Endothelial cell of umbilical vein (primary cell): ENCODE measurements around the gene SCAND1. TPM values are rescaled to one million over a fixed set of nuclear protein-coding genes. Genes with fewer than 3 reads are reported as not detected.

ENCODE experiments used
- BruUV-seq: library from RNA; stranded (reverse); fragments of 400-500 nt; replicated peaks from 2 replicates; lab custom pipeline; 2021; lab: Mats Ljungman, UMichigan
- CTCF ChIA-PET: fragments of 300-600, 350-600 bp; sonication (Branson Sonifier 250); formaldehyde crosslinking; loops from one replicate; lab custom pipeline; 2021; ENCODE audit warnings: antibody characterized with exemption, inconsistent platforms; lab: Charles Lee
- POLR2A ChIA-PET: fragments of 300-600, 350-600 bp; sonication (Branson Sonifier 250); formaldehyde crosslinking; loops from one replicate; lab custom pipeline; 2021; ENCODE audit warnings: antibody characterized with exemption, inconsistent platforms; lab: Charles Lee
- DNase-seq: peaks from one replicate; pipeline ENCODE4 v3.0.0-alpha.2; 2011; ENCODE audit warnings: low read depth, low spot score
- FAIRE-seq: peaks from 2 replicates; lab custom pipeline; 2011; peaks lifted over from hg19 to GRCh38; lab: Jason Lieb, UNC
- H2AFZ ChIP-seq: 2 replicates; pipeline ENCODE4 v1.6.0; 2012; ENCODE audit warnings: low read depth, low read length, control low read depth, inconsistent platforms
- H3K27ac ChIP-seq: 2 replicates; pipeline ENCODE4 v1.5.1; 2011; ENCODE audit warnings: low read depth, mild to moderate bottlenecking, control low read depth, low read length, moderate library complexity; ENCODE audit not compliant: insufficient read depth
- H3K27me3 ChIP-seq, 2 experiments: 2 replicates each; pipeline versions ENCODE4 v1.6.0 to v1.6.1; 2011; ENCODE audit warnings: low read length in 2 of 2, mixed read lengths in 1 of 2; ENCODE audit not compliant: control insufficient read depth in 2 of 2, insufficient read depth in 2 of 2
- H3K36me3 ChIP-seq, 2 experiments: 2 replicates in 1 of 2; 3 replicates in 1 of 2; pipeline ENCODE4 v1.5.1; 2011; ENCODE audit warnings: low read length in 2 of 2, mild to moderate bottlenecking in 1 of 2, moderate library complexity in 1 of 2; ENCODE audit not compliant: control insufficient read depth in 2 of 2, insufficient read depth in 2 of 2; ENCODE audit errors: extremely low read depth in 1 of 2
- H3K4me1 ChIP-seq: 3 replicates; pipeline ENCODE4 v1.5.1; 2011; ENCODE audit warnings: mild to moderate bottlenecking, low read length; ENCODE audit not compliant: control insufficient read depth, insufficient read depth; ENCODE audit errors: extremely low read depth
- H3K4me2 ChIP-seq: 2 replicates; pipeline ENCODE4 v1.6.1; 2011; ENCODE audit warnings: low read length, control low read depth, mixed read lengths; ENCODE audit not compliant: insufficient read depth
- H3K4me3 ChIP-seq, 3 experiments: fragments of 200-600 bp in 1 of 3; sonication (generic), shearing (Covaris generic) in 1 of 3; replicated peaks in 1 of 3; 2 replicates each; pipeline ENCODE4 v1.5.1; 2011 to 2016; ENCODE audit warnings: control low read depth in 3 of 3, low read length in 3 of 3, mild to moderate bottlenecking in 2 of 3, inconsistent platforms in 1 of 3, low read depth in 1 of 3, moderate library complexity in 1 of 3; ENCODE audit not compliant: insufficient read depth in 1 of 3
- H3K79me2 ChIP-seq: 2 replicates; pipeline ENCODE4 v1.6.0; 2012; ENCODE audit warnings: low read length, inconsistent platforms; ENCODE audit not compliant: control insufficient read depth, insufficient read depth
- H3K9ac ChIP-seq: replicated peaks from 2 replicates; pipeline ENCODE3; 2011; ENCODE audit warnings: low read length, control low read depth; ENCODE audit not compliant: insufficient read depth; ENCODE audit errors: extremely low read depth
- H3K9me1 ChIP-seq: replicated peaks from 3 replicates; pipeline ENCODE4 v1.6.0; 2011; ENCODE audit warnings: mild to moderate bottlenecking, low read length; ENCODE audit not compliant: control insufficient read depth, insufficient read depth; ENCODE audit errors: extremely low read depth
- H3K9me3 ChIP-seq: replicated peaks from 2 replicates; pipeline ENCODE4 v1.5.1; 2012; ENCODE audit warnings: low read length, inconsistent platforms; ENCODE audit not compliant: control insufficient read depth, insufficient read depth
- H4K20me1 ChIP-seq: replicated peaks from 2 replicates; pipeline ENCODE3; 2011; ENCODE audit warnings: mild to moderate bottlenecking, low read length; ENCODE audit not compliant: control insufficient read depth, insufficient read depth; ENCODE audit errors: extremely low read depth
- CTCF ChIP-seq, 2 donors: IDR thresholded peaks; 1 replicate in 1 of 2; 2 replicates in 1 of 2; pipeline ENCODE4 v1.5.1; 2011; ENCODE audit warnings: low read length in 2 of 2, mild to moderate bottlenecking in 2 of 2, moderate library complexity in 2 of 2, control low read depth in 1 of 2, inconsistent platforms in 1 of 2, low read depth in 1 of 2; ENCODE audit not compliant: insufficient read depth in 1 of 2; ENCODE audit errors: extremely low read depth in 1 of 2
- EZH2 ChIP-seq: IDR thresholded peaks from 2 replicates; pipeline ENCODE4 v1.6.1; 2012; ENCODE audit warnings: borderline replicate concordance, low read depth, mild to moderate bottlenecking, moderate library complexity, low read length, inconsistent platforms; ENCODE audit not compliant: severe bottlenecking
- FOS ChIP-seq: IDR thresholded peaks from 2 replicates; pipeline ENCODE4 v1.6.1; 2011; ENCODE audit warnings: mild to moderate bottlenecking, low read length, moderate library complexity, borderline replicate concordance; ENCODE audit not compliant: insufficient read depth
- GATA2 ChIP-seq: IDR thresholded peaks from 2 replicates; pipeline ENCODE4 v1.7.0; 2011; ENCODE audit warnings: low read depth, mild to moderate bottlenecking, moderate library complexity, mixed read lengths, low read length; ENCODE audit not compliant: insufficient read length, insufficient read depth
- JUN ChIP-seq: IDR thresholded peaks from 2 replicates; pipeline ENCODE4 v1.6.1; 2011; ENCODE audit warnings: borderline replicate concordance, low read depth; ENCODE audit not compliant: insufficient read length, insufficient read depth
- MAX ChIP-seq: IDR thresholded peaks from 2 replicates; pipeline ENCODE4 v1.6.1; 2011; ENCODE audit not compliant: insufficient read depth, insufficient read length
- MYC ChIP-seq: IDR thresholded peaks from one replicate; pipeline ENCODE4 v1.6.1; 2011; ENCODE audit warnings: mild to moderate bottlenecking, low read depth, low read length
- POLR2A ChIP-seq: IDR thresholded peaks from 2 replicates; pipeline ENCODE4 v1.6.1; 2012; ENCODE audit warnings: low read depth, mild to moderate bottlenecking, control low read depth, low read length
- POLR2AphosphoS5 ChIP-seq: IDR thresholded peaks from 2 replicates; pipeline ENCODE4 v1.6.1; 2012; ENCODE audit warnings: low read depth, mild to moderate bottlenecking, control low read depth, low read length, moderate library complexity; ENCODE audit not compliant: insufficient read depth
- dilution Hi-C: fragments of 300-500 bp; cut with MboI; formaldehyde crosslinking; loops from one replicate; pipeline ENCODE4 v1.15.0; 2019; ENCODE audit warnings: low sequenced_read_pairs; ENCODE audit not compliant: extremely low pct_ligation_motif_present
- intact Hi-C: fragments of 100-400 bp; cut with micrococcal nuclease; formaldehyde crosslinking; loops from one replicate; pipeline ENCODE4 v1.10.0; 2022
- polyA plus RNA-seq, 4 experiments: library from polyadenylated mRNA; depleted of rRNA in 3 of 4; stranded (reverse) in 3 of 4; unstranded in 1 of 4; fragments of >200 nt; gene quantifications; 2 replicates each; pipeline versions ENCODE4 v1.2.1 to v1.2.3, GENCODE V29; 2011 to 2012; ENCODE audit warnings: missing spikeins in 1 of 4
- total RNA-seq: library from RNA; stranded (reverse); gene quantifications from 2 replicates; pipeline ENCODE4 v1.2.3, GENCODE V29; 2021

SCAND1 gene
- total and polyA plus RNA-seq, 2 donors (not counting 3 experiments of a cell fraction or from before 2014, with no cell fraction given): 83.5 to 85.7 TPM

- H3K79me2 ChIP-seq: no peaks in the 10 kb centered on the region
- intact Hi-C loops: no loop called here
- FAIRE-seq (no peak), DNase-seq (no peak)
- CTCF ChIA-PET: interaction anchor here (15.4 kb wide), 1 partner anchor 147 kb away, joined by 1267 read pairs; no protein-coding TSS in a partner anchor
- H2AFZ ChIP-seq: no peak overlapping the region
- dilution Hi-C loops: no loop called here
- no peak overlapping the region for H3K4me3 ChIP-seq
- H3K9me3 ChIP-seq: no peaks in the 10 kb centered on the region
- no TSS peak for BruUV-seq
- no peaks in the 10 kb centered on the region for H4K20me1 ChIP-seq
- POLR2A ChIA-PET: no interaction called here
- H3K36me3 ChIP-seq: no peaks in the 10 kb centered on the region
- TF ChIP-seq EZH2 (no peak), MYC (no peak), POLR2A (no peak), CTCF (IDR thresholded peaks at IDR 0.05; ENCODE audit: extremely low read depth in 1 of 2, insufficient read depth in 1 of 2, low read depth in 1 of 2, low read length in 2 of 2) (no peak), FOS (no peak), GATA2 (no peak), MAX (no peak), JUN (no peak), POLR2AphosphoS5 (no peak)
- H3K27me3 ChIP-seq: peaks cover 8 to 10% of the 10 kb centered on the region in 2 experiments
- H3K9ac ChIP-seq: no peak overlapping the region
- H3K27ac ChIP-seq: no peak overlapping the region
- H3K4me1 ChIP-seq: no peaks in the 10 kb centered on the region
- no peak overlapping the region for H3K4me2 ChIP-seq
- H3K9me1 ChIP-seq: no peaks in the 10 kb centered on the region
Measured at GRCh38 chr20:35988910-35989463, 34.7 kb upstream of the SCAND1 start.
